ENCODE data around the gene ATAT1.
"Not testable (repeated sequence)": the region's sequence is repeated elsewhere in the genome, so short reads cannot be mapped to it uniquely, and the experiment has no call there.

ATAT1 gene

GRCh38 chr6:30647242-30648116, 20.8 kb downstream of the ATAT1 start:
- DNase-seq (ENCODE audit: extremely low read depth in 1 of 2, low read depth in 1 of 2), result peak; percentile 68 to 75

- no peak for DNase-seq (ENCODE audit: extremely low read depth in 1 of 2, low read depth in 1 of 2)
These were observed 24.5 kb downstream of the ATAT1 start for GRCh38 chr6:30651143-30651542.

- no peak for DNase-seq (ENCODE audit: extremely low read depth in 1 of 2, low read depth in 1 of 2)
These were observed 28.4 kb downstream of the ATAT1 start for GRCh38 chr6:30654798-30655742.

- no peak for DNase-seq (ENCODE audit: extremely low read depth in 1 of 2, low read depth in 1 of 2)
These were observed 29.0 kb downstream of the ATAT1 start for GRCh38 chr6:30655743-30656094.

GRCh38 chr6:30656513-30656912, 29.8 kb downstream of the ATAT1 start:
- DNase-seq (ENCODE audit: extremely low read depth in 1 of 2, low read depth in 1 of 2), result no peak

GRCh38 chr6:30657454-30657853, 30.8 kb downstream of the ATAT1 start:
- no peak for DNase-seq (ENCODE audit: extremely low read depth in 1 of 2, low read depth in 1 of 2)

- DNase-seq (ENCODE audit: extremely low read depth in 1 of 2, low read depth in 1 of 2), result not testable (repeated sequence)
These were observed 31.2 kb downstream of the ATAT1 start for GRCh38 chr6:30657922-30658321.

- DNase-seq (ENCODE audit: extremely low read depth in 1 of 2, low read depth in 1 of 2), result no peak
These were observed 38.5 kb downstream of the ATAT1 start for GRCh38 chr6:30664994-30665767.

GRCh38 chr6:30666300-30666699, 39.6 kb downstream of the ATAT1 start:
- peak in 1 of 2 donors; percentile 72 for DNase-seq (ENCODE audit: extremely low read depth in 1 of 2, low read depth in 1 of 2)

- DNase-seq (ENCODE audit: extremely low read depth in 1 of 2, low read depth in 1 of 2), result no peak
These were observed 44.3 kb downstream of the ATAT1 start for GRCh38 chr6:30670760-30671527.

- DNase-seq (ENCODE audit: extremely low read depth in 1 of 2, low read depth in 1 of 2), result peak; percentile 77 to 89
These were observed 46.0 kb downstream of the ATAT1 start, which contains the start of gene DHX16 for GRCh38 chr6:30672445-30673253. Gene DHX16, minus strand, starts transcription at chr6:30673006. Its CDS starts 165 bp downstream, at chr6:30672841.

- no peak for DNase-seq (ENCODE audit: extremely low read depth in 1 of 2, low read depth in 1 of 2)
These were observed 50.1 kb downstream of the ATAT1 start for GRCh38 chr6:30676660-30677285.

GRCh38 chr6:30678964-30679726, 52.5 kb downstream of the ATAT1 start:
- DNase-seq (ENCODE audit: extremely low read depth in 1 of 2, low read depth in 1 of 2), result peak; percentile 78 to 85

- DNase-seq (ENCODE audit: extremely low read depth in 1 of 2, low read depth in 1 of 2), result no peak
These were observed 53.3 kb downstream of the ATAT1 start for GRCh38 chr6:30679765-30680535.

- no peak for DNase-seq (ENCODE audit: extremely low read depth in 1 of 2, low read depth in 1 of 2)
These were observed 55.1 kb downstream of the ATAT1 start for GRCh38 chr6:30681766-30682142.

GRCh38 chr6:30682143-30683117, 55.8 kb downstream of the ATAT1 start:
- peak; percentile 83 to 85 for DNase-seq (ENCODE audit: extremely low read depth in 1 of 2, low read depth in 1 of 2)
